ENCODE data around the gene OR4A47. TPM values are rescaled to one million over a fixed set of nuclear protein-coding genes. Genes with fewer than 3 reads are reported as not detected.
"Not testable (repeated sequence)": the region's sequence is repeated elsewhere in the genome, so short reads cannot be mapped to it uniquely, and the experiment has no call there.

OR4A47 gene, protein sequence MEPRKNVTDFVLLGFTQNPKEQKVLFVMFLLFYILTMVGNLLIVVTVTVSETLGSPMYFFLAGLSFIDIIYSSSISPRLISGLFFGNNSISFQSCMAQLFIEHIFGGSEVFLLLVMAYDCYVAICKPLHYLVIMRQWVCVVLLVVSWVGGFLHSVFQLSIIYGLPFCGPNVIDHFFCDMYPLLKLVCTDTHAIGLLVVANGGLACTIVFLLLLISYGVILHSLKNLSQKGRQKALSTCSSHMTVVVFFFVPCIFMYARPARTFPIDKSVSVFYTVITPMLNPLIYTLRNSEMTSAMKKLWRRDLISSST
- not detected for total RNA-seq
- long read RNA-seq = 0 reads

DNA sequence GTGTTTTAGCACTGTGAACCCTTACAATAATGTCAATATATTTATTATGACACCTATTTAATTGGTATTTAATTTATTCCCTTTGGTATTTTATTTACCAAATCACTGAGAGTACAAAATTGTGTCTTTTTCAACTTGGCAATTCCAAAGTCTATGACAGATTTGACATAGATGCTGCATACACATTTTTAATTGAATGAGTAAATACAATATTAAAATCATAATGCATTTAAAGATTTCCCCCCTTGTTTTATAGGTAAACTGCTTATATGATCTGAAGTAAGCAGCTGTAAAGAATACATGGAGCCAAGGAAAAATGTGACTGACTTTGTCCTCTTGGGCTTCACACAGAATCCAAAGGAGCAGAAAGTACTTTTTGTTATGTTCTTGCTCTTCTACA lies at the start of gene OR4A47:
TSS of gene OR4A47 (plus strand) at position 301 of the 400 bp plus-strand sequence. CDS start at position 301, 0 bp downstream.
- ATAC-seq; DNase-seq; intact Hi-C loops (cut with micrococcal nuclease): not testable (repeated sequence)

- ATAC-seq; intact Hi-C loops (cut with micrococcal nuclease); DNase-seq: not testable (repeated sequence)
Observed at GRCh38 chr11:48455909-48456308, 32.7 kb upstream of the OR4A47 start.

- ATAC-seq; intact Hi-C loops (cut with micrococcal nuclease); DNase-seq: not testable (repeated sequence)
Observed at GRCh38 chr11:48473966-48474365, 14.6 kb upstream of the OR4A47 start.

DNA sequence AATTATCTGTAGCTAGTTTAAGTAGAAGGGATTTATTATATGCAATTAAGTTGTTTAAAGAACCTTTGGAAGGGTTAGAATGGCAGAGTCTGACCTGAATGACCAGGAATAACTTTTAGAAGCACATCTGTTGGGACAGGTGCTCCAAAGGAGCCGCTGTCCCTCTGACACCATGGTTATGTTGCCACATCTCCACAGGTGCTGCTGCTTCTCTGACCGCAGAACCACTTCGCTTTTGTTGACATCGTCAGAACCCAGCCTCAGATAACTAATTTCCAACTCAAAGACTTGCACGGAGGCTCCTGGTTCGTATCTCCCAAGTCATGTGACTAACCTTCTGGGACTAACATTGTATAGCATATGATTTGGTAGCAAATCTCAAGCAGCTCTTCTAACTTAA lies 13.9 kb upstream of the OR4A47 start:
- ATAC-seq; DNase-seq; intact Hi-C loops (cut with micrococcal nuclease): not testable (repeated sequence)

DNA sequence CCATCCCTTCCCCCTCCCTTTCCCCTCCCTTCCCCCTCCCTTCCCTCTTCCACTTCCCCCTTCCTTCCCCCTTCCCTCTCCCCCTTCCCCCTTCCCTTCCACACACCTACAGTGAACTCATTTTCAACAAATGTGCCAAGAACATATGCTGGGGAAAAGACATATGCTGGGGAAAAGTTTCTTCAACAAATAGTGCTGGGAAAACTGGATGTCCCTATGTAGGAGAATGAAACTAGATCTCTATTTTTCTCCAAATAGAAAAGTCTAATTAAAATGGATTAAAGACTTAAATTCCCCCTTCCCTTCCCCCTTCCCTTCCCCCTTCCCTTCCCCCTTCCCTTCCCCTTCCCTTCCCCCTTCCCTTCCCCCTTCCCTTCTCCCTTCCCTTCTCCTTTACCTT lies 17.6 kb downstream of the OR4A47 start:
- DNase-seq; ATAC-seq; intact Hi-C loops (cut with micrococcal nuclease): not testable (repeated sequence)

GRCh38 chr11:48538991-48539390 lies 50.4 kb downstream of the OR4A47 start:
- ATAC-seq (no peak), DNase-seq (no peak)
- intact Hi-C loops (cut with micrococcal nuclease) = no loop called here

Other genes with a start within 250 kb of the OR4A47 start
- gene OR4X2, start 243.7 kb upstream of the OR4A47 start, total RNA-seq = not detected
- not detected for gene OR4X1, start 224.9 kb upstream of the OR4A47 start, total RNA-seq
- not detected for gene OR4S1, start 182.6 kb upstream of the OR4A47 start, total RNA-seq
- not detected for gene OR4C3, start 163.9 kb upstream of the OR4A47 start, total RNA-seq
- not detected for gene OR4C5, start 122.3 kb upstream of the OR4A47 start, total RNA-seq